Activated CD8-positive, alpha-beta memory T cell treated with anti-CD3 and anti-CD28 coated beads for 48 hours (primary cell): ENCODE results near the gene FBXL3.

Source experiments
- DNase-seq, 3 experiments: peaks; one replicate each; pipeline ENCODE4 v3.0.0-alpha.2; 2020; ENCODE audit warnings: low read depth in 2 of 3, low spot score in 2 of 3

Gene FBXL3

DNA sequence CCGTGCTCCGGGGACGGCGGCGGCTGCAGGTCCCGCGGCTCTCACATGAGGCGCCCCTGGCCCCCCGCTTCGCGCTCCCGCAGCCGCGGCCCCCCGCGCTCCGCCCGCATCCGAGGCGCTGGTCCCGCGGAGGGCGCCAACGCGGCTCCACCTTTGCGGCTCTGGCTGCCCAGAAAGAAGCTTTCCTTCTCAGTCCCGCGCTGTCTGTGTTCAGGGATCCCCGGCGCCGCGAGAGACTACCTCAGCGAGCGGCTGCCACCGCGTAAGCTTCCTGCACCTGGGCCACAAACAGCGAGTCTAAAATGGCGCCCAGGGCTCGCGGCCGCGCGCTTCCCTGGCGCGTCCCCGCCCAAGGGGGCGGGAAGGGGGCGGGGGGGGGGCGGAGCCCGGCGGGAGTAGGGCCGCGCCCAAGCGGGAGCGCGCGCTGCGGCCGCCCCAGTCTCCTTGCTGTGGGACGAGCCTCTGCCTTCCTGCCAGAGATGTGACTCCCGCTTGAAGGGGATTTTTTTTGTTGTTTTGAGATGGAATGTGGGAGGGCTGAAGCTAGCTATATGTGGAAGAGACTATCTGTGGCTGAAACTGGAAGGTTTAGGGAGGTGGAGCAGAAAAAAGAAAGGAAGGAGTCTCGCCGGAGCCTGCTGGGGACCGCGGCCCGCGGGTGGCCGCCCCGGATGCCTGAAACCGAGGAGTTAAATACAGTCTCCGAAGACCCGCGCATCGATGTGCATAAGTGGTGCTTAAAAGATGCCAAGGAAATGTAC lies at the start of gene FBXL3:
Gene FBXL3 (minus strand): TSS at position 299 of the 761 bp plus-strand sequence. CDS start 5,299 bp downstream, outside the sequence.
- peak; percentile 48 to 71 (median 62) for DNase-seq

DNA sequence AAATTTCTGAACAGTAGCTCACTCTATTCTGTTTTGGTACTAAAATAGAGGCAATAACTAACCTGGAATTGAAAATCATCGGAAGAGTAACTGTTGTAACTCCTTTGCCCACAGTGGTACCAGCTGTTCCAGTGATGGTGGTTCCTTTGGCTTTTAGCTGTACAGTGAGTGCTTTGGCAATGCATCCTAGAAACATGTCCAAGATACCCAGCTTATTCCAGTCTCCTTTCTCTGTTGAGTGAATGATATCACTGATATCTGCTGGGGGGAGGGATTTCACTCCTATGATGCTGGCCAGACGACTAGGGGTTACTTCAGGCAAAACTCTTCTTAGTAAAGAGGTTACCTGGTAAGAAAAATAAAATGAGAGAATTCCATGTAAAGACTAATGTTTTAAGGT lies 40.6 kb upstream of the FBXL3 start:
- DNase-seq, result no peak

GRCh38 chr13:77065461-77066147 lies 38.6 kb upstream of the FBXL3 start:
- DNase-seq, result no peak

- DNase-seq, result no peak
Observed at GRCh38 chr13:77062097-77062496, 35.1 kb upstream of the FBXL3 start.

DNA sequence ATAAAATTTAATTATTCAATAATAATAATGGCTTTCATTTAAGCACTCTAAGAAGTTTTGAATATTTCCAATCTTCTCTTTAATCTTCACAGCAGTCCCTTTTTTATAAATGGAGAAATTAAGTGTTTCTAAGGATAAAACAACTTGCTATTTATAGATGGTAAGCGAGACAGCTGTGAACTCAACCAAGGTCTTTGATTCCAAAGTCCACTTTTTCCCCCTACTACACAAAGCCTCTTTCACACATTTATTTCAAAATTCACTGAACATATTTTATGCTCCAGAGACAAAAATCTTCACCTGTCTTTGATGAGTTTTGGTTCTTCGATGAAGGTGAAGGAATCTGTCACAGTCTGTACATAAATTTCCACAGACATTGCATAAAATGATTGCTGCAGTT lies 34.4 kb upstream of the FBXL3 start:
- no peak for DNase-seq

- DNase-seq, result no peak
Observed at GRCh38 chr13:77056886-77057285, 29.9 kb upstream of the FBXL3 start.

DNA sequence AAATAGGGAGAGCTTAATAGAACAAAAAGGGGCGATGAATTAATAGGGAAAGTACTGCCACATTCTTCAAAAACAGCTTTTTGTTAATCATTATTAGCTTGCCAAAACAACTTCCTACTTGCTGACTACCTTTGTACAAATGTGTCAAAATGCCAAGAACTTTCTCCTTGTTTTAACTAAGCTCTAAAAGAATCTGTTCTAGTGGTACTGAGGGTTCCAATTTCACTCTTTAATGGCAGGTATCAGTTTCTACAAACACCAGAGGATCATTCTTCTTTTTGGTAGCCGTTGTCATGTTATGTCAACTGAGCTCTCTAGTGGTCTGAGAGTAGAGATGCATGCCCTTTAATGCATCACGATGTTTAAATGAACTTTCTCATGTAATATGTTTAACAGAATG lies 29.4 kb upstream of the FBXL3 start:
- DNase-seq, result no peak

GRCh38 chr13:77055158-77055557 lies 28.2 kb upstream of the FBXL3 start:
- no peak for DNase-seq

DNA sequence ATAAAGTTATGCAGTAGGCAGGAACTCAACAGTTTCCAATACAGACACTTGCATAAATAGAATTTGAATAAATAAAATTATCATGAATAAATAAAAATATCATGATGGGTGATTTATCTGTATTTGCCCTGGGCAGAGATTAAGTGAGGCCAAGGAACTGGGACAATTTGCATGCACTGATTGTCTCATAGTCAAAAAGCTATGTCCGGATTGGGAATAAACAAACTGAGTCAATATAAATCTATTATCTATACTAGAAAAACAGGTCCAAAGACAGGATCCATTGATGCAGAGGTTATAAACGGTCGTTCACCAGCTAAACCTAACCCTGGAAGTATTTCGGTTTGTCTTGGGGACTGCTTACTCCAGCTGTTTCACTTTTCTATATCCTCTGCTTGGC lies 26.2 kb upstream of the FBXL3 start:
- no peak for DNase-seq

DNA sequence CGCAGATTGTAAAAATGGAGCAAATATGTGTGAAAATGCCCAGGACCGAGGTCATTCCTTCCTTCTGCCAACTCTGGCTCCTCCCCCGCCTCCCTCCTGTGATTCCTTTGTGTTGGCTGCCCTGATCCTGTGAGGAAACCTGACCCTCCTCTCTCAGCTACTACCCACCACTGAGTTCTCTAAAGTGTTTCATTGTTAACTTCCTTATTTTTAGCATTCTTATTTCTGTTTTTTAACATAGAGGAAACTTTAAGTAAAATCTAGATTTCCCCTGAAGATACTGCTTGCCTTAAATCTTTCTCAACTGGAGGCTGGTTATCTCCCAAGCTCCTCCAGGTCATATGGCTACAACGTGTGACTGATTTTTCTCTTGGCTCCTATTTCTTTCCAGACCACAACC lies 21.7 kb upstream of the FBXL3 start:
- DNase-seq, result no peak

DNA sequence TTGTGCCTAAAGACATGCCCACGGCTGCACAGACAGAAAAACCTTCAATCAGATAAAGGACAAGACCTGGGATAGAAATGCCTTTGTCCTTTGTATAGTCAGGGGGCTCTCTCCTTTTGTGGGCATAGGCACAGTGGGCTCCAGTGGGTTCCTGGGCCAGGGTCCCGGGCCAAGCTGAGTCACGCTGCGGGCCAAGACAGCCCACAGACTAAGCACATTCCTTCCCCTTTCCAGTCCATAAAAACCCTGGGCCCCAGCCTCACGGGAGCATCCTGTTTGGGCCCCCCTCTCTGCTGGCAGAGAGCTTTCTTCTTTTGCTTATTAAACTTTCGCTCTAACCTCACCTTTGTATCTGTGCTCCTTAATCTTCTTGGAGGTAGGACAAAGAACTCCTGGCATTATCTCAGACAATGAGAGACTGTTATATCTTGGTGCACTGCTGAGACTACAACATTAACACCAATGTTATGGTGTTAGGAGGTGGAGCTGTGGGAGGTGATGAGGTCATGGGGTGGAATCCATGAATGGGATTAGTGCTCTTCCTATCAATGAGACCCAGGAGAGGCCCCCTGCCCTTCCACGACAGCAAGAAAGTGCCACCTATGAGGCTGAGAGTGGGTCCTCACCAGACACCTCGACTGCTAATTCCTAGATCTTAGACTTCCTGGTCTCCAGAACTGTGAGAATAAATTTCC lies 20.8 kb upstream of the FBXL3 start:
- DNase-seq, result no peak

GRCh38 chr13:77042566-77043177 lies 15.7 kb upstream of the FBXL3 start:
- no peak for DNase-seq

DNA sequence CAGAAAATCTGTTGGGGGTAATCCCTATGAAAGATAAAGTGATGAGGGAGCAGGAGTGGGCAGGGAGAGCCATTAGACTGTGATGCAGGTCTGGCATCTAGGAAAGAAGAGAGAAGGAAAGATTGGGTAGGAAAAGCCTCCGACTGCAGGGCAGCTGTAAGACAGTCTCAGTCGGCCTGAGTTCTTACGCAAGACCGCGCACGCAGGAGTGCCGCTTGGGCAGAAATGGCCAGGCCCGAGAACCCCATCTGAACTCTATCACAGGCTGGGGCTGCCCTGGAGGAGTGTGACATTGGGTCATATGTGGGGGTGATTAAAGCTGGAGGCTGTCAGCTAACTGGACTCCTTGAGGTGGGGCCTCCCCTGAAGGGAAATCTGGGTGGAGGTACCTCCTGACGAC lies 13.9 kb upstream of the FBXL3 start:
- no peak for DNase-seq

GRCh38 chr13:77040076-77040475 lies 13.1 kb upstream of the FBXL3 start:
- DNase-seq, result no peak

GRCh38 chr13:77038907-77039480 lies 12.0 kb upstream of the FBXL3 start:
- no peak for DNase-seq

DNA sequence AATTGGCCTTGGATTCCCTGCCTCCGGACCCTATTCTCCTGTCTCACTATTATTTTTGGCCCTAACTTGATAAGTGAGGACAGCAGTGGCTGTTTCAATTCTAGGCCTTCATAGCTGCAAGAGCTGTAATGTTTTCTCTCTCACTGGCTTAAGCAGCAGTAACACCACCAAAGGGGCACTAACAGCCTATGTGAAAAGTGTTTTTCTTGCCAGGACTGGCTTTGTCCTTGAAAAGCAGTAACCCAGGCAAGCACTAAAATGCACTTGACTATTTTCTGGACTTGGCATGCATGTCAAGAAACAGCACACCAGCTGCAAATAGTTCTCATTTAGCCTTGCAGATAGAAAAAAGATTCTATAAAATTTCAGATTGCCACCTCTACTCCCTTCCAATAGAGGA lies 9.3 kb upstream of the FBXL3 start:
- no peak for DNase-seq

GRCh38 chr13:77034881-77035280 lies 7.9 kb upstream of the FBXL3 start:
- no peak for DNase-seq

GRCh38 chr13:77033717-77034302 lies 6.9 kb upstream of the FBXL3 start:
- DNase-seq, result no peak

DNA sequence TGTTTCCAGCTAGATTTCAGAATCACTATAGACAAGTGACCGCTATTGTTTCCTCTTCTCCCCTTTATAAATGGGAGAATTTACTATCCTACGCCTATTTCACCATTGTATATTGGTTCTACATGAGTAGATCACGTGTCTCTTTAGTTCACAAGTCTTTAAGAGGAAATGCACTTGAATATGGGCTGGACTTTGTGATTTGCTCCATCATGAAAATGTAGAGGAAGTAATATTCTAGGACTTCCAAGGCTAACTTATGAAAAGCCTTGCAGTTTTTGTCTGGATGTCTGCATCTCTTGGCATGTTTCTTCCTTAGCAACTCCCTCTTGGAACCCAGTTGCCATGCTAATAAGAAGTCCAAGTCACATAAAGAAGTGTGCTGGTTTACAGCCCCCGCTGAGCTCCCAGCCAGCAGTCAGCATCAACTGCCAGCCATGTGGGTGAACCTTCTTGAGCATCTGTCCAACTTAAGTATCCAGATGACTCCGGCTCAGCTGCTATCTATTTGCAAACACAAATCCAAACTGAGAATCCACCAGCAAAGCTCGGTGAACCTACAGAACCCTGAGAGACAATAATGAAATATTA lies 4.8 kb upstream of the FBXL3 start:
- DNase-seq, result no peak

GRCh38 chr13:77029436-77029835 lies 2.5 kb upstream of the FBXL3 start:
- no peak for DNase-seq

GRCh38 chr13:77028202-77028601 lies 1.2 kb upstream of the FBXL3 start:
- no peak for DNase-seq
